ENCODE measurements around the gene MAGOHB. TPM values are rescaled to one million over a fixed set of nuclear protein-coding genes. Genes with fewer than 3 reads are reported as not detected.

MAGOHB gene
- total RNA-seq (2013; cell fraction: nucleolus; rRNA removed): 143 and 161 TPM in 2 replicates
- total RNA-seq (2014; rRNA removed): 30.6 and 34.2 TPM in 2 replicates
- 49.9 and 54.6 TPM in 2 replicates for total RNA-seq (2014; rRNA removed; fragmentation: Illumina TruSeq; extraction: Trizol)
- total RNA-seq (2021): 41.9 and 43.0 TPM in 2 replicates
- 15.6 TPM for polyA plus RNA-seq (2011; ENCODE audit: low read depth)
- polyA plus RNA-seq (2011; rRNA removed): 35.7 and 54.6 TPM in 2 replicates
- polyA plus RNA-seq (2011; cell fraction: cytosol; rRNA removed): 8.9 and 9.1 TPM in 2 replicates
- 28.9 and 32.0 TPM in 2 replicates for polyA plus RNA-seq (2011; cell fraction: nucleus; rRNA removed)
- 26.3 and 31.8 TPM in 2 replicates for polyA plus RNA-seq (2012)
- polyA plus RNA-seq (2014; fragmentation: Illumina TruSeq; extraction: Trizol): 30.9 and 39.6 TPM in 2 replicates
- 100 to 1,000 TPM; 151 to 161 TPM for polyA plus RNA-seq (2014; fragmentation: Nextera tagmentation; extraction: Ambion mirVana)
- polyA plus RNA-seq (2014; rRNA removed): 53.1 and 55.9 TPM in 2 replicates
- 100 to 1,000 TPM; 215 to 217 TPM for polyA plus RNA-seq (2016; fragmentation: Nextera tagmentation; extraction: Ambion mirVana)
- 16.3 and 21.9 TPM in 2 replicates for polyA minus RNA-seq (2011; rRNA and poly(A)+ RNA removed)
- polyA minus RNA-seq (2011; cell fraction: cytosol; rRNA and poly(A)+ RNA removed): 6.4 and 9.9 TPM in 2 replicates
- 48.8 and 74.1 TPM in 2 replicates for polyA minus RNA-seq (2011; cell fraction: nucleus; rRNA and poly(A)+ RNA removed)
- Bru-seq, nascent RNA: percentile 93 among the genes with signal in this experiment
- percentile 88 among the genes with signal in this experiment for BruChase-seq, experiment 1, labeled RNA remaining after a 6-hour chase
- BruChase-seq, experiment 2, labeled RNA remaining after a 2-hour chase: percentile 90 among the genes with signal in this experiment
- long read RNA-seq, experiment 1, transcript MAGOHB-201 (5 exons, 2,623 nt): major isoform, 29 of 29 reads
- long read RNA-seq, experiment 1, partial matches to known transcripts: 0 of 29 reads
- long read RNA-seq, experiment 1, other reads (novel, unspliced or antisense): 0 of 29 reads
- long read RNA-seq, experiment 2, transcript MAGOHB-209 (6 exons, 868 nt): minor isoform, 8 of 162 reads
- long read RNA-seq, experiment 2, transcript MAGOHB-201 (5 exons, 2,623 nt): major isoform, 149 of 162 reads
- long read RNA-seq, experiment 2, partial matches to known transcripts: 0 of 162 reads
- long read RNA-seq, experiment 2, other reads (novel, unspliced or antisense): 1 of 162 reads

DNA sequence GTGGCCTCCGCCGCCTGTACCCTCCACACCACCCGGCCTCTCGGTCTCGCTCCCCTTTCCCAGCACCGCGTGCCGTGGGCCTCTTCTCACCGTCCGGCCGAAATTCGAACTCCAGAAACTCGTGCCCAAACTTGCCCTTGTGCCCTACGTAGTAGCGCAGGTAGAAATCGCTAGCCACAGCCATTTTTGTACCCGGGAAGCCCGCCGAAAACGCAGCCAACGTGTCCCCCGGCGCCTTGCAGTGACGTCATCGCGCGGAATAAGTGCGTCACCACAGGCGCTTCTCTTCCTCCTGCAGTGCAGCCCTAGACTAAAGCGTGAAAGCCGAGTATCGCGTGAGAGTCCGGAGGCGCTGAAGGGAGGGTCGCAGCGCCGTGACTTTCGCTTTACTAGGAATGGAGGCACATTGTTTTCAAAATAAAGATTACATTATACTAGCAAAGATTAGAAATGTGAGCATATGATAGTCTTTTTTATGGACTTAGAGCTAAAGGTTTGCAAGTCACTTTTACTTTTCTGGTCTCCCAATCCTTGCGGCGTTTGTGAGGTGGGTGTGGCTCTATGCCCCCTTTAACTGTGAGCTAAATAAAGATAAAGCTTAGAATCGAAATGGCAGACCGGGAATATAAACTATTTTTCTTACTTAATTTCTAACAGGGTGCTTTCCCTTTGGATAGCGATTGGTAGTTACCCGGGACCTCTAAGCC is at the start of gene MAGOHB:
Gene MAGOHB (minus strand): TSS at position 261 of the 707 bp plus-strand sequence. CDS start 77 bp downstream, at position 184.
- POLR2A ChIA-PET: interaction anchor here (0.7 to 1.6 kb wide), 2 partner anchors 105 to 109 kb away, joined by 3 to 4 read pairs; partner anchors contain the start of gene YBX3
- BruUV-seq (replicated peaks): TSS peak; percentile 99
- FAIRE-seq: peak; percentile 96
- TF ChIP-seq ZNF24 (IDR thresholded peaks at IDR 0.05) (no peak), TCF7 (IDR thresholded peaks at IDR 0.05; ENCODE audit: borderline replicate concordance) (no peak), REST (IDR thresholded peaks at IDR 0.05; ENCODE audit: low read depth, low read length) (no peak; the same call in 1 of the 2 replicates), MAX (IDR thresholded peaks at IDR 0.05; ENCODE audit: low read depth, low read length) (peak; percentile 92), IKZF2 (IDR thresholded peaks at IDR 0.05) (peak in 1 of 2 experiments; percentile 11; a peak in 1 of 4 replicates), LARP7 (IDR thresholded peaks at IDR 0.05) (peak; percentile 78), NFYB (IDR thresholded peaks at IDR 0.05; ENCODE audit: insufficient read depth, low read depth, low read length) (peak; percentile 71), STAT3 (IDR thresholded peaks at IDR 0.05; ENCODE audit: low read depth, low read length) (0 out of 2 replicates have a peak, but pooled peaks have one; percentile 18), CHD1 (IDR thresholded peaks at IDR 0.05; ENCODE audit: low read depth, low read length) (peak; percentile 34; the same call in 1 of the 2 replicates)
- TF ChIP-seq, protein P1, sequence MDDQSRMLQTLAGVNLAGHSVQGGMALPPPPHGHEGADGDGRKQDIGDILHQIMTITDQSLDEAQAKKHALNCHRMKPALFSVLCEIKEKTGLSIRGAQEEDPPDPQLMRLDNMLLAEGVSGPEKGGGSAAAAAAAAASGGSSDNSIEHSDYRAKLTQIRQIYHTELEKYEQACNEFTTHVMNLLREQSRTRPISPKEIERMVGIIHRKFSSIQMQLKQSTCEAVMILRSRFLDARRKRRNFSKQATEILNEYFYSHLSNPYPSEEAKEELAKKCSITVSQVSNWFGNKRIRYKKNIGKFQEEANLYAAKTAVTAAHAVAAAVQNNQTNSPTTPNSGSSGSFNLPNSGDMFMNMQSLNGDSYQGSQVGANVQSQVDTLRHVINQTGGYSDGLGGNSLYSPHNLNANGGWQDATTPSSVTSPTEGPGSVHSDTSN (IDR thresholded peaks at IDR 0.05; ENCODE audit: insufficient replicate concordance, low read depth, low read length): no peak
- TF ChIP-seq, protein P2, sequence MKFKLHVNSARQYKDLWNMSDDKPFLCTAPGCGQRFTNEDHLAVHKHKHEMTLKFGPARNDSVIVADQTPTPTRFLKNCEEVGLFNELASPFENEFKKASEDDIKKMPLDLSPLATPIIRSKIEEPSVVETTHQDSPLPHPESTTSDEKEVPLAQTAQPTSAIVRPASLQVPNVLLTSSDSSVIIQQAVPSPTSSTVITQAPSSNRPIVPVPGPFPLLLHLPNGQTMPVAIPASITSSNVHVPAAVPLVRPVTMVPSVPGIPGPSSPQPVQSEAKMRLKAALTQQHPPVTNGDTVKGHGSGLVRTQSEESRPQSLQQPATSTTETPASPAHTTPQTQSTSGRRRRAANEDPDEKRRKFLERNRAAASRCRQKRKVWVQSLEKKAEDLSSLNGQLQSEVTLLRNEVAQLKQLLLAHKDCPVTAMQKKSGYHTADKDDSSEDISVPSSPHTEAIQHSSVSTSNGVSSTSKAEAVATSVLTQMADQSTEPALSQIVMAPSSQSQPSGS (IDR thresholded peaks at IDR 0.05; ENCODE audit: low read length): peak; percentile 89

More for the DNA sequence above, at the start of gene MAGOHB:
- in situ Hi-C loops (cut with MboI) (no loop called here), intact Hi-C loops (cut with micrococcal nuclease; ENCODE audit: unreplicated experiment) (loop anchor here (5.0 kb wide), 1 partner anchor 139 kb away; no protein-coding TSS in a partner anchor)
- 1% methylated on average over 45 of the region's 45 CpGs for WGBS (ENCODE audit: insufficient coverage, insufficient replicate concordance, low lambda C conversion rate, missing lambda C conversion rate)
- Histone ChIP-seq H3K4me2 (ENCODE audit: control insufficient read depth, insufficient read depth) (peak within 1 kb of the TSS; percentile 59), H3K36me3 (ENCODE audit: control insufficient read depth in 2 of 2, insufficient read depth in 2 of 2, low read length in 1 of 2) (peaks cover 2 to 3% of the 10 kb centered on the region in 2 experiments; a peak in 3 of 4 replicates), H3K79me2 (ENCODE audit: control insufficient read depth, insufficient read depth, low read length) (peaks cover 29% of the 10 kb centered on the region), H3K9ac (ENCODE audit: control insufficient read depth, insufficient read depth, low read length) (peak within 1 kb of the TSS; percentile 87), H3K4me1 (ENCODE audit: control insufficient read depth, insufficient read depth, low read length) (no peaks in the 10 kb centered on the region), H3K27me3 (replicated peaks in 1 of 2; ENCODE audit: control insufficient read depth in 2 of 2, insufficient read depth in 2 of 2, low read length in 1 of 2) (no peaks in the 10 kb centered on the region), H4K20me1 (ENCODE audit: control insufficient read depth, insufficient read depth) (no peaks in the 10 kb centered on the region), H3K27ac (ENCODE audit: control insufficient read depth, insufficient read depth) (peak within 1 kb of the TSS; percentile 88), H3K4me3 (peak within 1 kb of the TSS; percentile 71), H3K9me3 (replicated peaks; ENCODE audit: control insufficient read depth, insufficient read depth, low read length) (no peaks in the 10 kb centered on the region; the same call in 2 of the 3 replicates), H2AFZ (ENCODE audit: control insufficient read depth, low read depth, low read length) (peak within 1 kb of the TSS; percentile 96)
- DNase-seq (ENCODE audit: low read depth, low spot score): peak; percentile 90
- ChIA-PET CTCF (interaction anchor here (0.6 to 3.1 kb wide), 3 partner anchors 54 to 136 kb away, joined by 3 to 20 read pairs (median 5); no protein-coding TSS in a partner anchor), SMC1A (ENCODE audit: uncharacterized antibody, unreplicated experiment) (interaction anchor here (0.9 to 1.2 kb wide), 6 partner anchors 55 to 1149 kb away, joined by 3 to 4 read pairs (median 3); no protein-coding TSS in a partner anchor), RAD21 (ENCODE audit: unreplicated experiment) (interaction anchor here (0.5 kb wide), 1 partner anchor 1071 kb away, joined by 4 read pairs; no protein-coding TSS in a partner anchor)
- ATAC-seq: peak; percentile 96

All from GM12878 (cell line).